Measurements from ENCODE around the gene HOXC9. TPM values are rescaled to one million over a fixed set of nuclear protein-coding genes. Genes with fewer than 3 reads are reported as not detected.

HOXC9 gene
- total RNA-seq, 1 experiment from 2014 or later, result 6.0 TPM

- Mint-ChIP-seq H3K36me3 (ENCODE audit: insufficient read depth, unreplicated experiment) (no peaks in the 10 kb centered on the region), H3K27ac (ENCODE audit: low read depth, unreplicated experiment) (peak overlapping the region; percentile 98), H3K9me3 (ENCODE audit: unreplicated experiment) (no peaks in the 10 kb centered on the region), H3K27me3 (ENCODE audit: insufficient read depth, unreplicated experiment) (no peaks in the 10 kb centered on the region), H3K4me1 (ENCODE audit: insufficient read depth, unreplicated experiment) (peaks cover 23% of the 10 kb centered on the region), H3K4me3 (ENCODE audit: unreplicated experiment) (peak overlapping the region; percentile 98)
- intact Hi-C loops (cut with micrococcal nuclease), result no loop called here
- TF ChIP-seq, protein P1, sequence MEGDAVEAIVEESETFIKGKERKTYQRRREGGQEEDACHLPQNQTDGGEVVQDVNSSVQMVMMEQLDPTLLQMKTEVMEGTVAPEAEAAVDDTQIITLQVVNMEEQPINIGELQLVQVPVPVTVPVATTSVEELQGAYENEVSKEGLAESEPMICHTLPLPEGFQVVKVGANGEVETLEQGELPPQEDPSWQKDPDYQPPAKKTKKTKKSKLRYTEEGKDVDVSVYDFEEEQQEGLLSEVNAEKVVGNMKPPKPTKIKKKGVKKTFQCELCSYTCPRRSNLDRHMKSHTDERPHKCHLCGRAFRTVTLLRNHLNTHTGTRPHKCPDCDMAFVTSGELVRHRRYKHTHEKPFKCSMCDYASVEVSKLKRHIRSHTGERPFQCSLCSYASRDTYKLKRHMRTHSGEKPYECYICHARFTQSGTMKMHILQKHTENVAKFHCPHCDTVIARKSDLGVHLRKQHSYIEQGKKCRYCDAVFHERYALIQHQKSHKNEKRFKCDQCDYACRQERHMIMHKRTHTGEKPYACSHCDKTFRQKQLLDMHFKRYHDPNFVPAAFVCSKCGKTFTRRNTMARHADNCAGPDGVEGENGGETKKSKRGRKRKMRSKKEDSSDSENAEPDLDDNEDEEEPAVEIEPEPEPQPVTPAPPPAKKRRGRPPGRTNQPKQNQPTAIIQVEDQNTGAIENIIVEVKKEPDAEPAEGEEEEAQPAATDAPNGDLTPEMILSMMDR (IDR thresholded peaks at IDR 0.05; ENCODE audit: unreplicated experiment), result no peak
- TSS peak; percentile 85 for BruUV-seq (replicated peaks)
- CTCF ChIA-PET, result no interaction called here
- DNase-seq (ENCODE audit: unreplicated experiment), result peak; percentile 88
- POLR2A ChIA-PET, result interaction anchor here (0.7 to 3.9 kb wide), 10 partner anchors 10 to 291 kb away, joined by 3 to 37 read pairs (median 4); partner anchors contain the start of genes CALCOCO1, HNRNPA1, HOXC13 and HOXC6
These were observed 18.6 kb downstream of the HOXC9 start for GRCh38 chr12:54018468-54018984.

DNA sequence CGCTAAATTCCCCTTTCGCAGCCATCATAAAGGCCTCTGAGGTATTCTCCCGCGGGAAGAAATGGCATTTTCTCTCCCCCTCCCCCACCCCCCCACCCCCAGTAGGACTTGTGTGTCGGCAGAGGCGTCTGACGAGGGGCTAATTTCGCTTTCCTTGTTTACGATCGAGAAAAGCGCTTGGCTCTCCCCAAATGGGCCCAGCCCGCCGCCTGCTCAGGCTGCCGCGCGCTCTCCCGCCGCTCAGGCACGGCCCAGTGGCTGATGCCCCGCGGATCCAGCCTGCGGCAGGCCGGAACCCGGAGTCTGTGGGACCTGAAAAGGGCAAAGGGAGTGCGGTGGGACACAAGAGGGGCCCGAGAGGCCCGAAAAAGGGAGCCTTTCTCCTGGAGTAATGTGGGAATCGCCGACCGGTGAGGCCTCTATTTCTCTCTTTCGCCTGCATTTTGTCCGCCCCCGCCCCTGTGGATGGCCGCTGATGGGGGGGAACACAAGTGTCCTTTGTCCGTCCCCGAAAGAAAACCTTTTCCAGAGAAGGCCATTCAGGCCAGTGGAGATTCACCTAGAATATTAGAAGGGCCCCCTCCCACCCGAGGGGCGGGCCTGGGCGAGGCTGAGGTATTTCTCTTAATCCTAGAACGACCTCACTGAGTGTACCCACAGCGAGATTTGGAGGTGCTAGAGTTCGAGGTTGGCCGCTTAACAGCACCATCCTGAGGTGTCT lies 19.3 kb downstream of the HOXC9 start:
- Mint-ChIP-seq H3K4me3 (ENCODE audit: unreplicated experiment) (peak overlapping the region; percentile 98), H3K27ac (ENCODE audit: low read depth, unreplicated experiment) (peak overlapping the region; percentile 98), H3K9me3 (ENCODE audit: unreplicated experiment) (no peaks in the 10 kb centered on the region), H3K27me3 (ENCODE audit: insufficient read depth, unreplicated experiment) (no peaks in the 10 kb centered on the region), H3K4me1 (ENCODE audit: insufficient read depth, unreplicated experiment) (peaks cover 18% of the 10 kb centered on the region), H3K36me3 (ENCODE audit: insufficient read depth, unreplicated experiment) (no peaks in the 10 kb centered on the region)
- ChIA-PET POLR2A (interaction anchor here (0.7 to 3.1 kb wide), 8 partner anchors 9 to 261 kb away, joined by 3 to 16 read pairs (median 3); partner anchors contain the start of genes HNRNPA1, HOXC13, HOXC6 and HOXC8), CTCF (no interaction called here)
- TF ChIP-seq, protein P1 (IDR thresholded peaks at IDR 0.05; ENCODE audit: unreplicated experiment), result no peak
- DNase-seq (ENCODE audit: unreplicated experiment), result peak; percentile 49
- BruUV-seq (replicated peaks), result no TSS peak
- intact Hi-C loops (cut with micrococcal nuclease), result no loop called here

DNA sequence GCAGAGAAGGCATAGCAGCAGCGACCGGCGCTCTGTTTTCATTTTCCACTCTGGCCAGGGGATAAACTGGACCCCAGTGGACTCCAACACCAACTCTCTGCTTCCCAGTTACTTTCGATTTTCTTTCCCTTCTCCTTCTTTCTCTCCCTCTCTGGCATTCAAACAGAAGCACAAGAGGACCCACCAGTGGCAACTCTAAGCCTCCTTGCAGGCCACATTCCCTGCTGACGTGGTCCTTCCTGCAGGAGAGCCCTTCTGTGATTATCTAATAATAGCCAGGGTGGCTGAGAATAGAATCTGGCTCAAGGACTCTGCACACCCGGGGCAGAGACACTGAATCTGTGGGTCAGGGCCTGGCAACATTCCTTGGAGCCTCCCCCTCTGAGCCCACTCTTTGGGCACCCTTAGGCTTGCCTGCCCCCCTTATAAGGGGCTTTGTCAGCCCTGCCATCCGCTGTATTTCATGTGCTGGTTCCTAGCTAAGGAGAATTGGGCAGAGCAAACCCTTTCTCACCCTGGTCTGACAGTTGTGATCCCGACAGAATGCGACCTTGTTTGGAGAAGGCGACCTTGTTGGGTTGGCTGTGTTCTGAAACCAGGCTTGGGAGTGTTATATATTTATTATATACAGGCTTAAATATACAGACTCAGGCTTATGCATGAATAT lies 20.1 kb downstream of the HOXC9 start:
- intact Hi-C loops (cut with micrococcal nuclease), result no loop called here
- peak overlapping the region; percentile 98 for H3K27ac Mint-ChIP-seq (ENCODE audit: low read depth, unreplicated experiment)

More for the DNA sequence above, 20.1 kb downstream of the HOXC9 start:
- ChIA-PET CTCF (interaction anchor here (0.7 to 5.6 kb wide), 3 partner anchors 170 to 352 kb away, joined by 3 to 38 read pairs (median 5); no protein-coding TSS in a partner anchor), POLR2A (interaction anchor here (0.8 to 3.1 kb wide), 5 partner anchors 8 to 259 kb away, joined by 3 to 16 read pairs (median 4); partner anchors contain the start of genes HOXC6, HOXC8 and SMUG1)
- peaks cover 18% of the 10 kb centered on the region for H3K4me1 Mint-ChIP-seq (ENCODE audit: insufficient read depth, unreplicated experiment)
- H3K27me3 Mint-ChIP-seq (ENCODE audit: insufficient read depth, unreplicated experiment), result no peaks in the 10 kb centered on the region
- peak; percentile 33 for DNase-seq (ENCODE audit: unreplicated experiment)
- H3K36me3 Mint-ChIP-seq (ENCODE audit: insufficient read depth, unreplicated experiment), result no peaks in the 10 kb centered on the region
- TF ChIP-seq, protein P1 (IDR thresholded peaks at IDR 0.05; ENCODE audit: unreplicated experiment), result no peak
- no TSS peak for BruUV-seq (replicated peaks)
- peak overlapping the region; percentile 98 for H3K4me3 Mint-ChIP-seq (ENCODE audit: unreplicated experiment)
- H3K9me3 Mint-ChIP-seq (ENCODE audit: unreplicated experiment), result no peaks in the 10 kb centered on the region
